HEK293 (cell line): Measurements from ENCODE around the gene PCDH9.

Source experiments
- CTCF ChIA-PET: fragments of 350-600 bp; formaldehyde crosslinking; extraction: SDS; loops from one replicate; lab custom pipeline; 2021; ENCODE audit warnings: antibody characterized with exemption; lab: Yijun Ruan, JAX
- POLR2A ChIA-PET: fragments of 300-600 bp; formaldehyde crosslinking; extraction: SDS; loops from one replicate; lab custom pipeline; 2020; ENCODE audit warnings: antibody characterized with exemption, inconsistent platforms; lab: Yijun Ruan, JAX
- H3K27ac ChIP-seq: fragments of 200-500 bp; sonication (Bioruptor generic); 2 replicates; pipeline ENCODE4 v1.5.1; 2014; ENCODE audit warnings: low read depth, low read length, control low read depth, inconsistent platforms; ENCODE audit errors: extremely low read depth
- H3K36me3 ChIP-seq, 2 experiments: fragments of 200-500 bp in 1 of 2; sonication (Bioruptor generic) in 1 of 2; 1 replicate in 1 of 2; 2 replicates in 1 of 2; pipeline ENCODE4 v1.5.1; 2014 to 2017; ENCODE audit warnings: inconsistent platforms in 2 of 2, low read length in 2 of 2; ENCODE audit not compliant: control insufficient read depth in 2 of 2, insufficient read depth in 1 of 2
- H3K4me1 ChIP-seq: fragments of 200-500 bp; sonication (Bioruptor generic); 2 replicates; pipeline ENCODE4 v1.5.1; 2014; ENCODE audit warnings: mild to moderate bottlenecking, low read length, inconsistent platforms; ENCODE audit not compliant: control insufficient read depth, insufficient read depth
- H3K4me3 ChIP-seq: 2 replicates; pipeline ENCODE4 v1.5.1; 2011; ENCODE audit warnings: low read depth, mild to moderate bottlenecking, control low read depth, low read length, moderate library complexity
- H3K9me3 ChIP-seq: fragments of 200-500 bp; sonication (Bioruptor generic); 2 replicates; pipeline ENCODE4 v1.5.1; 2014; ENCODE audit warnings: low read depth, low read length, inconsistent platforms; ENCODE audit not compliant: control insufficient read depth, insufficient read depth
- BCL11B ChIP-seq: fragments of 450-650 bp; formaldehyde crosslinking; IDR thresholded peaks from 2 replicates; pipeline ENCODE4 v1.5.1; 2016; ENCODE audit warnings: low read depth, missing biosample characterization, missing genetic modification characterization
- MYNN ChIP-seq: fragments of 450-650 bp; formaldehyde crosslinking; IDR thresholded peaks from 2 replicates; pipeline ENCODE4 v1.5.1; 2016; ENCODE audit warnings: missing biosample characterization, missing genetic modification characterization, borderline replicate concordance
- PRDM1 ChIP-seq: fragments of 450-650 bp; formaldehyde crosslinking; IDR thresholded peaks from 2 replicates; pipeline ENCODE4; 2016; ENCODE audit warnings: missing biosample characterization, missing genetic modification characterization
- PRDM10 ChIP-seq: fragments of 450-650 bp; formaldehyde crosslinking; IDR thresholded peaks from 2 replicates; pipeline ENCODE4 v1.5.1; 2016; ENCODE audit warnings: missing biosample characterization, missing genetic modification characterization
- SCRT1 ChIP-seq: fragments of 450-650 bp; formaldehyde crosslinking; IDR thresholded peaks from 2 replicates; pipeline ENCODE4 v1.5.1; 2016; ENCODE audit warnings: missing biosample characterization, missing genetic modification characterization, borderline replicate concordance
- SCRT2 ChIP-seq: fragments of 450-650 bp; formaldehyde crosslinking; IDR thresholded peaks from 2 replicates; pipeline ENCODE4 v1.5.1; 2016; ENCODE audit warnings: missing biosample characterization, missing genetic modification characterization
- TCF7L2 ChIP-seq: IDR thresholded peaks from 2 replicates; pipeline ENCODE4 v1.6.1; 2011; ENCODE audit warnings: low read depth, mild to moderate bottlenecking, inconsistent platforms, low read length, moderate library complexity, borderline replicate concordance
- ZFHX2 ChIP-seq: fragments of 450-650 bp; formaldehyde crosslinking; conservative IDR thresholded peaks from 2 replicates; pipeline ENCODE4 v1.5.1; 2016; ENCODE audit warnings: missing biosample characterization, missing genetic modification characterization
- ZIC2 ChIP-seq: fragments of 450-650 bp; formaldehyde crosslinking; IDR thresholded peaks from 2 replicates; pipeline ENCODE4 v1.5.1; 2016; ENCODE audit warnings: missing biosample characterization, missing genetic modification characterization
- ZNF10 ChIP-seq: fragments of 450-650 bp; formaldehyde crosslinking; IDR thresholded peaks from 2 replicates; pipeline ENCODE4 v1.5.1; 2017; ENCODE audit warnings: missing biosample characterization, missing genetic modification characterization
- ZNF133 ChIP-seq: fragments of 450-650 bp; formaldehyde crosslinking; IDR thresholded peaks from 2 replicates; pipeline ENCODE4 v1.5.1; 2016; ENCODE audit warnings: missing biosample characterization, missing genetic modification characterization
- ZNF157 ChIP-seq: fragments of 450-650 bp; formaldehyde crosslinking; IDR thresholded peaks from 2 replicates; pipeline ENCODE4 v1.5.1; 2016; ENCODE audit warnings: missing biosample characterization, missing genetic modification characterization
- ZNF169 ChIP-seq: fragments of 450-650 bp; formaldehyde crosslinking; IDR thresholded peaks from 2 replicates; pipeline ENCODE4 v1.5.1; 2016; ENCODE audit warnings: missing biosample characterization, missing genetic modification characterization
- ZNF223 ChIP-seq: fragments of 450-650 bp; formaldehyde crosslinking; IDR thresholded peaks from 2 replicates; pipeline ENCODE4 v1.5.1; 2016; ENCODE audit warnings: missing biosample characterization, missing genetic modification characterization
- ZNF324 ChIP-seq: fragments of 450-650 bp; formaldehyde crosslinking; IDR thresholded peaks from 2 replicates; pipeline ENCODE4 v1.5.1; 2016; ENCODE audit warnings: missing biosample characterization, missing genetic modification characterization
- ZNF501 ChIP-seq: fragments of 450-650 bp; formaldehyde crosslinking; IDR thresholded peaks from 2 replicates; pipeline ENCODE4 v1.5.1; 2016; ENCODE audit warnings: missing biosample characterization, missing genetic modification characterization
- ZNF544 ChIP-seq: fragments of 450-650 bp; formaldehyde crosslinking; IDR thresholded peaks from 2 replicates; pipeline ENCODE4 v1.5.0; 2017; ENCODE audit warnings: missing biosample characterization, missing genetic modification characterization
- ZNF548 ChIP-seq: fragments of 450-650 bp; formaldehyde crosslinking; IDR thresholded peaks from 2 replicates; pipeline ENCODE4 v1.5.1; 2016; ENCODE audit warnings: missing biosample characterization, missing genetic modification characterization
- ZNF560 ChIP-seq: fragments of 450-650 bp; formaldehyde crosslinking; IDR thresholded peaks from 2 replicates; pipeline ENCODE4 v1.5.1; 2017; ENCODE audit warnings: missing biosample characterization, missing genetic modification characterization, borderline replicate concordance
- ZNF571 ChIP-seq: fragments of 450-650 bp; formaldehyde crosslinking; IDR thresholded peaks from 2 replicates; pipeline ENCODE4 v1.5.0; 2017; ENCODE audit warnings: missing biosample characterization, missing genetic modification characterization
- ZNF626 ChIP-seq: fragments of 450-650 bp; sonication (Bioruptor Pico); formaldehyde crosslinking; IDR thresholded peaks from 2 replicates; pipeline ENCODE4 v1.5.1; 2018; ENCODE audit warnings: missing biosample characterization, missing genetic modification characterization, inconsistent platforms
- ZNF629 ChIP-seq: fragments of 450-650 bp; formaldehyde crosslinking; IDR thresholded peaks from 2 replicates; pipeline ENCODE4 v1.5.1; 2017; ENCODE audit warnings: missing biosample characterization, missing genetic modification characterization
- ZNF701 ChIP-seq: fragments of 450-650 bp; formaldehyde crosslinking; IDR thresholded peaks from 2 replicates; pipeline ENCODE4 v1.5.1; 2016; ENCODE audit warnings: missing biosample characterization, missing genetic modification characterization
- ZNF747 ChIP-seq: fragments of 450-650 bp; formaldehyde crosslinking; IDR thresholded peaks from 2 replicates; pipeline ENCODE4 v1.5.1; 2016; ENCODE audit warnings: missing biosample characterization, missing genetic modification characterization
- ZNF76 ChIP-seq: fragments of 450-650 bp; formaldehyde crosslinking; IDR thresholded peaks from 2 replicates; pipeline ENCODE4; 2016; ENCODE audit warnings: low read depth, missing biosample characterization, missing genetic modification characterization, borderline replicate concordance
- ZNF777 ChIP-seq: fragments of 450-650 bp; formaldehyde crosslinking; IDR thresholded peaks from 2 replicates; pipeline ENCODE4 v1.5.1; 2017; ENCODE audit warnings: missing biosample characterization, missing genetic modification characterization, borderline replicate concordance
- TF ChIP-seq, protein P1 (sequence below): fragments of 450-650 bp; formaldehyde crosslinking; conservative IDR thresholded peaks from 2 replicates; pipeline ENCODE4 v1.5.1; 2016; ENCODE audit warnings: low read depth, missing biosample characterization, missing genetic modification characterization
- TF ChIP-seq, protein P2 (sequence below): fragments of 450-650 bp; formaldehyde crosslinking; IDR thresholded peaks from 2 replicates; pipeline ENCODE4 v1.5.1; 2016; ENCODE audit warnings: missing biosample characterization, missing genetic modification characterization

The PCDH9 gene

DNA sequence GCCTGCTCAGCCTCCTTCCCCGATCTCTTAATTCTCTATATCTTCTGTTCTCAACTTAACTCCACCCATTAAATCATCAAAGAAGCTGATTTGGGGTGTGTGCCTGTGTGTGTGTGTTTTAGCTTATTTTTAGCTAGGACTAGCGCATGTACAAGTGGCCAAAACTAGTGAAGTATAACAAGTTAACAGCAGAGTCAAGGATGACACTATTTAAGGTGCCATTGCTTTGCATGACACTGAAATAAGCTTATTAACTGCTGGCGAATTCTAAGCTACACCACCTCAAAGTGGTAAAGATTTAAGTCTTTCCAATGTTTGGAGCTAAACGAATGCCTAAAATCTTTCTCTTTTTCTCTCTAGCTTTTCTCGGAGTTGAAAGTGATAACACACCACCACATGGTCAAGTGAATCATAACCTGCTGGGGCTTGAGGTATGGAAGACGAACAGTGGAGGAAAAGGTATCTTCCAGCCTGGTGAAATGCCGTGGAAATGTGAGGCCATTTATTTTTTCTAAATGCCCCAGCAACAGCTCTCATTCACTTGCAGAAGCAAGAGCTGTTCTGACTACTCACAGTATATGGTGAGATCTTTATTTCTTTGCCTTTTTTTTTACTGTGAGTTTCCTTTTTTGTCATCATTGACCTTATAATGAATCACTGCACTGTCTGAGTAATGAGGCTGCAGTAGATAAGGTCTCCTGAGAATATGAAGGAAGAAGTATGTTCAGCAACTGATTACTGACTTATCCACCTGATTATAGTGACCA, 570.3 kb downstream of the PCDH9 start:
- no peak overlapping the region for H3K4me3 ChIP-seq
- TF ChIP-seq ZNF324 (tag by site-specific recombination) (no peak), ZNF629 (tag by site-specific recombination) (peak; percentile 27; the same call in 1 of the 2 replicates), ZNF76 (tag by site-specific recombination) (no peak), SCRT1 (tag by site-specific recombination) (no peak), PRDM10 (tag by site-specific recombination) (no peak), ZNF133 (tag by site-specific recombination) (0 out of 2 replicates have a peak, but pooled peaks have one; percentile 25), ZNF701 (tag by site-specific recombination) (no peak), ZNF548 (tag by site-specific recombination) (no peak), ZFHX2 (no peak), ZNF501 (tag by site-specific recombination) (no peak), ZNF571 (no peak), ZNF10 (tag by site-specific recombination) (peak; percentile 95), ZNF777 (tag by site-specific recombination) (no peak), ZNF169 (tag by site-specific recombination) (no peak), ZNF157 (tag by site-specific recombination) (no peak), SCRT2 (tag by site-specific recombination) (no peak), ZNF223 (no peak), TCF7L2 (peak; percentile 4; the same call in 1 of the 2 replicates), ZIC2 (no peak), ZNF544 (tag by site-specific recombination) (no peak), ZNF626 (tag by site-specific recombination) (no peak), ZNF747 (tag by site-specific recombination) (no peak), BCL11B (tag by site-specific recombination) (no peak), ZNF560 (tag by site-specific recombination) (no peak), PRDM1 (tag by site-specific recombination) (peak; percentile 32; the same call in 1 of the 2 replicates), MYNN (no peak)
- TF ChIP-seq, protein P1, sequence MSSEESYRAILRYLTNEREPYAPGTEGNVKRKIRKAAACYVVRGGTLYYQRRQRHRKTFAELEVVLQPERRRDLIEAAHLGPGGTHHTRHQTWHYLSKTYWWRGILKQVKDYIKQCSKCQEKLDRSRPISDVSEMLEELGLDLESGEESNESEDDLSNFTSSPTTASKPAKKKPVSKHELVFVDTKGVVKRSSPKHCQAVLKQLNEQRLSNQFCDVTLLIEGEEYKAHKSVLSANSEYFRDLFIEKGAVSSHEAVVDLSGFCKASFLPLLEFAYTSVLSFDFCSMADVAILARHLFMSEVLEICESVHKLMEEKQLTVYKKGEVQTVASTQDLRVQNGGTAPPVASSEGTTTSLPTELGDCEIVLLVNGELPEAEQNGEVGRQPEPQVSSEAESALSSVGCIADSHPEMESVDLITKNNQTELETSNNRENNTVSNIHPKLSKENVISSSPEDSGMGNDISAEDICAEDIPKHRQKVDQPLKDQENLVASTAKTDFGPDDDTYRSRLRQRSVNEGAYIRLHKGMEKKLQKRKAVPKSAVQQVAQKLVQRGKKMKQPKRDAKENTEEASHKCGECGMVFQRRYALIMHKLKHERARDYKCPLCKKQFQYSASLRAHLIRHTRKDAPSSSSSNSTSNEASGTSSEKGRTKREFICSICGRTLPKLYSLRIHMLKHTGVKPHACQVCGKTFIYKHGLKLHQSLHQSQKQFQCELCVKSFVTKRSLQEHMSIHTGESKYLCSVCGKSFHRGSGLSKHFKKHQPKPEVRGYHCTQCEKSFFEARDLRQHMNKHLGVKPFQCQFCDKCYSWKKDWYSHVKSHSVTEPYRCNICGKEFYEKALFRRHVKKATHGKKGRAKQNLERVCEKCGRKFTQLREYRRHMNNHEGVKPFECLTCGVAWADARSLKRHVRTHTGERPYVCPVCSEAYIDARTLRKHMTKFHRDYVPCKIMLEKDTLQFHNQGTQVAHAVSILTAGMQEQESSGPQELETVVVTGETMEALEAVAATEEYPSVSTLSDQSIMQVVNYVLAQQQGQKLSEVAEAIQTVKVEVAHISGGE, result no peak
- TF ChIP-seq, protein P2, sequence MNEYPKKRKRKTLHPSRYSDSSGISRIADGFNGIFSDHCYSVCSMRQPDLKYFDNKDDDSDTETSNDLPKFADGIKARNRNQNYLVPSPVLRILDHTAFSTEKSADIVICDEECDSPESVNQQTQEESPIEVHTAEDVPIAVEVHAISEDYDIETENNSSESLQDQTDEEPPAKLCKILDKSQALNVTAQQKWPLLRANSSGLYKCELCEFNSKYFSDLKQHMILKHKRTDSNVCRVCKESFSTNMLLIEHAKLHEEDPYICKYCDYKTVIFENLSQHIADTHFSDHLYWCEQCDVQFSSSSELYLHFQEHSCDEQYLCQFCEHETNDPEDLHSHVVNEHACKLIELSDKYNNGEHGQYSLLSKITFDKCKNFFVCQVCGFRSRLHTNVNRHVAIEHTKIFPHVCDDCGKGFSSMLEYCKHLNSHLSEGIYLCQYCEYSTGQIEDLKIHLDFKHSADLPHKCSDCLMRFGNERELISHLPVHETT (tag by site-specific recombination), result peak; percentile 17; the same call in 1 of the 2 replicates

More for the DNA sequence above, 570.3 kb downstream of the PCDH9 start:
- H3K4me1 ChIP-seq, result no peaks in the 10 kb centered on the region
- H3K27ac ChIP-seq, result no peak overlapping the region
- POLR2A ChIA-PET, result no interaction called here
- CTCF ChIA-PET, result interaction anchor here (0.7 kb wide), 1 partner anchor 1078 kb away, joined by 7 read pairs; no protein-coding TSS in a partner anchor
- no peaks in the 10 kb centered on the region for H3K9me3 ChIP-seq
- no peaks in the 10 kb centered on the region for H3K36me3 ChIP-seq
